OCI-LY1 (cell line): ENCODE results near the gene RNF11.

Source experiments
- H2AFZ ChIP-seq: fragments of 200-600 bp; sonication (generic), shearing (Covaris generic); 2 replicates; pipeline ENCODE4 v1.6.0; 2014; ENCODE audit warnings: antibody characterized with exemption, mild to moderate bottlenecking, low read length
- H3F3A ChIP-seq: fragments of 200-600 bp; sonication (generic), shearing (Covaris generic); 2 replicates; pipeline ENCODE4 v1.6.0; 2014; ENCODE audit warnings: mild to moderate bottlenecking, antibody characterized with exemption, low read length, moderate library complexity; ENCODE audit not compliant: insufficient read depth
- H3K27ac ChIP-seq: fragments of 200-600 bp; sonication (generic); 2 replicates; pipeline ENCODE4 v1.5.1; 2014; ENCODE audit warnings: low read length, mixed run types, mild to moderate bottlenecking, low read depth; ENCODE audit not compliant: poor library complexity, severe bottlenecking
- H3K27me3 ChIP-seq: fragments of 200-600 bp; sonication (generic); 2 replicates; pipeline ENCODE4 v1.6.0; 2014; ENCODE audit warnings: antibody characterized with exemption, mild to moderate bottlenecking, low read length, moderate library complexity; ENCODE audit not compliant: insufficient read depth
- H3K36me3 ChIP-seq: fragments of 200-600 bp; sonication (generic); 2 replicates; pipeline ENCODE4 v1.6.1; 2014; ENCODE audit warnings: mild to moderate bottlenecking, antibody characterized with exemption, low read length, moderate library complexity, mixed read lengths; ENCODE audit not compliant: insufficient read depth
- H3K4me1 ChIP-seq: fragments of 200-600 bp; sonication (generic); 2 replicates; pipeline ENCODE4 v1.5.1; 2014; ENCODE audit warnings: mild to moderate bottlenecking, low read length, moderate library complexity; ENCODE audit not compliant: insufficient read depth, severe bottlenecking
- H3K4me2 ChIP-seq: fragments of 200-600 bp; sonication (generic), shearing (Covaris generic); 2 replicates; pipeline ENCODE4 v1.6.1; 2014; ENCODE audit warnings: low read length
- H3K4me3 ChIP-seq: fragments of 200-600 bp; sonication (generic); 2 replicates; pipeline ENCODE4 v1.5.1; 2014; ENCODE audit warnings: low read length, low read depth, mild to moderate bottlenecking, mixed read lengths; ENCODE audit not compliant: poor library complexity, severe bottlenecking
- H3K79me2 ChIP-seq: fragments of 200-600 bp; shearing (Covaris generic); 2 replicates; pipeline ENCODE4 v1.6.1; 2016; ENCODE audit warnings: mixed run types, low read length, mixed read lengths; ENCODE audit not compliant: insufficient read depth
- H3K9ac ChIP-seq: fragments of 200-600 bp; sonication (generic), shearing (Covaris generic); 2 replicates; pipeline ENCODE4 v1.6.1; 2014; ENCODE audit warnings: mild to moderate bottlenecking, low read length, mixed read lengths
- H3K9me2 ChIP-seq: fragments of 200-600 bp; sonication (generic), shearing (Covaris generic); 2 replicates; pipeline ENCODE4 v1.6.1; 2014; ENCODE audit warnings: low read depth, mild to moderate bottlenecking, low read length, mixed read lengths
- H3K9me3 ChIP-seq: fragments of 200-600 bp; shearing (Covaris generic); 2 replicates; pipeline ENCODE4 v1.6.1; 2014; ENCODE audit warnings: low read length, mixed read lengths
- H4K20me1 ChIP-seq: fragments of 200-600 bp; sonication (generic), shearing (Covaris generic); 2 replicates; pipeline ENCODE4 v1.6.0; 2016; ENCODE audit warnings: mild to moderate bottlenecking, low read length; ENCODE audit not compliant: insufficient read depth
- EZH2 ChIP-seq: fragments of 200-600 bp; sonication (generic), shearing (Covaris generic); IDR thresholded peaks from 2 replicates; pipeline ENCODE4 v1.8.0; 2017; ENCODE audit warnings: borderline replicate concordance, mixed run types, mild to moderate bottlenecking, antibody characterized with exemption, low read length, moderate library complexity, mixed read lengths
- TF ChIP-seq, protein P1 (sequence below): fragments of 200-600 bp; sonication (generic), shearing (Covaris generic); IDR thresholded peaks from 2 replicates; pipeline ENCODE4 v1.5.1; 2017; ENCODE audit warnings: mild to moderate bottlenecking, antibody characterized with exemption, low read length, moderate library complexity, mixed read lengths

The RNF11 gene

DNA sequence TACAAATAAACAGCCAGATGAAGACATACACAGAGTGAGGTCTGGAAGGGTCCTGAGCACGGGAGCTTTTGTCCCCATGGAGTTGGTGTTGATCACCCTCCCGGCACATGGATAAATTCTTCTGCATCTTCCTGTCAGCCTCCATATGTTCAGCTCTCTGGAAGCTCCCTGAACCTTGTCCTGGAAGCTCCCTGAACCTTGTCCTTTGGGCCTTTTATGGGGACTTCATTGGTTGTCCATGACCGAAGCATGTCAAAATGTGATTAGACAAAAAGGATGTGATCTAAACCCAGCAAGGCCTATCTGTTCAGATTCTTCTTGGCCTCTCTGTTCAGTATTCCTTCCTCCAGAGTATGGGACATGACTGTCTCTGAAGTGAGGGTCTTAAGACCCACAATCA, 25.4 kb upstream of the RNF11 start:
- no peak overlapping the region for H2AFZ ChIP-seq
- no peaks in the 10 kb centered on the region for H3K9me3 ChIP-seq
- no peaks in the 10 kb centered on the region for H3K9me2 ChIP-seq
- no peak overlapping the region for H3K4me2 ChIP-seq
- peaks cover 5% of the 10 kb centered on the region; the same call in 1 of the 2 replicates for H3K27me3 ChIP-seq
- no peaks in the 10 kb centered on the region for H3K36me3 ChIP-seq
- H3K4me1 ChIP-seq: no peaks in the 10 kb centered on the region
- no peaks in the 10 kb centered on the region for H3F3A ChIP-seq
- no peak overlapping the region for H3K9ac ChIP-seq
- H3K4me3 ChIP-seq: no peak overlapping the region
- H3K79me2 ChIP-seq: no peaks in the 10 kb centered on the region
- no peak overlapping the region for H3K27ac ChIP-seq
- no peaks in the 10 kb centered on the region for H4K20me1 ChIP-seq
- TF ChIP-seq, protein P1, sequence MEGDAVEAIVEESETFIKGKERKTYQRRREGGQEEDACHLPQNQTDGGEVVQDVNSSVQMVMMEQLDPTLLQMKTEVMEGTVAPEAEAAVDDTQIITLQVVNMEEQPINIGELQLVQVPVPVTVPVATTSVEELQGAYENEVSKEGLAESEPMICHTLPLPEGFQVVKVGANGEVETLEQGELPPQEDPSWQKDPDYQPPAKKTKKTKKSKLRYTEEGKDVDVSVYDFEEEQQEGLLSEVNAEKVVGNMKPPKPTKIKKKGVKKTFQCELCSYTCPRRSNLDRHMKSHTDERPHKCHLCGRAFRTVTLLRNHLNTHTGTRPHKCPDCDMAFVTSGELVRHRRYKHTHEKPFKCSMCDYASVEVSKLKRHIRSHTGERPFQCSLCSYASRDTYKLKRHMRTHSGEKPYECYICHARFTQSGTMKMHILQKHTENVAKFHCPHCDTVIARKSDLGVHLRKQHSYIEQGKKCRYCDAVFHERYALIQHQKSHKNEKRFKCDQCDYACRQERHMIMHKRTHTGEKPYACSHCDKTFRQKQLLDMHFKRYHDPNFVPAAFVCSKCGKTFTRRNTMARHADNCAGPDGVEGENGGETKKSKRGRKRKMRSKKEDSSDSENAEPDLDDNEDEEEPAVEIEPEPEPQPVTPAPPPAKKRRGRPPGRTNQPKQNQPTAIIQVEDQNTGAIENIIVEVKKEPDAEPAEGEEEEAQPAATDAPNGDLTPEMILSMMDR: no peak
- no peak for TF ChIP-seq EZH2

DNA sequence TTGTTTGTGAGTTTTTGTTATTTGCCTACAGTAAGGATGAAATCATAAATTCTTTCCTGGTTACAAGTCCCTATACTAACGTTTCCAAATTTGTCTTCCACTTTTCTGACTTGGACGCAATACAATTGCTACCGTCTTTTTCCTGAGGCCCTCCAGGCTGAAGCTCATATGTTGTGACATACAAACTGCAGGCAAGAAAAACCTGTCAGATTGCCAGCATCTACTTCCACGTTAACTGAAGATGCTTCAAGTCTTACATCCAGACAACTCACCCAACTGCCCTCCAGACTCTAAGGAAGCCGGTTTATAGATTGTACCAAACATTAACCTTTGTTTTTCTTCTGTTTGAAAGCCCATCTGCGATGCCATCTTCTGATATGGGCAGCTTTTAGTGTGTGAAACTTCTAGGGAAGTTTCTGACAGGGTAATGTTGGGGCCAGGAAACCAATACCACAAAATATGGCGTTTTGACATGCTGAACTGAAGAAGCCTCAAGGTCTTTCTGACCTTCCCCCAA, 21.4 kb upstream of the RNF11 start:
- Histone ChIP-seq H3K4me3 (no peak overlapping the region), H3K4me2 (no peak overlapping the region), H3F3A (no peaks in the 10 kb centered on the region), H2AFZ (no peak overlapping the region), H3K27ac (no peak overlapping the region), H3K27me3 (peaks cover 5% of the 10 kb centered on the region; the same call in 1 of the 2 replicates), H4K20me1 (no peaks in the 10 kb centered on the region), H3K9ac (no peak overlapping the region), H3K4me1 (no peaks in the 10 kb centered on the region), H3K9me3 (no peaks in the 10 kb centered on the region), H3K79me2 (no peaks in the 10 kb centered on the region), H3K9me2 (no peaks in the 10 kb centered on the region), H3K36me3 (no peaks in the 10 kb centered on the region)
- TF ChIP-seq EZH2: no peak
- TF ChIP-seq, protein P1: no peak

GRCh38 chr1:51215169-51215568, 20.9 kb upstream of the RNF11 start:
- H2AFZ ChIP-seq: no peak overlapping the region
- H4K20me1 ChIP-seq: no peaks in the 10 kb centered on the region
- no peak overlapping the region for H3K4me2 ChIP-seq
- no peak overlapping the region for H3K9ac ChIP-seq
- H3F3A ChIP-seq: no peaks in the 10 kb centered on the region
- no peaks in the 10 kb centered on the region for H3K9me2 ChIP-seq
- peaks cover 2% of the 10 kb centered on the region; the same call in 1 of the 2 replicates for H3K27me3 ChIP-seq
- H3K79me2 ChIP-seq: no peaks in the 10 kb centered on the region
- no peaks in the 10 kb centered on the region for H3K36me3 ChIP-seq
- H3K9me3 ChIP-seq: no peaks in the 10 kb centered on the region
- no peak for TF ChIP-seq EZH2
- TF ChIP-seq, protein P1: no peak
- H3K4me3 ChIP-seq: no peak overlapping the region
- no peak overlapping the region for H3K27ac ChIP-seq
- no peaks in the 10 kb centered on the region for H3K4me1 ChIP-seq
